IMR-90 (cell line): ENCODE results near the gene CHMP5. TPM values are rescaled to one million over a fixed set of nuclear protein-coding genes. Genes with fewer than 3 reads are reported as not detected.

Experiments
- ATAC-seq: fragments of 200-7000 bp; cut with Tn5 transposase; 2 replicates; pipeline ENCODE4 v1.9.1; 2020; ENCODE audit warnings: low read depth, mild to moderate bottlenecking, moderate library complexity
- BruUV-seq: library from RNA; stranded (reverse); fragments of 400-500 nt; replicated peaks from 2 replicates; lab custom pipeline; 2021; lab: Mats Ljungman, UMichigan
- CTCF ChIA-PET: fragments of 300-600 bp; formaldehyde crosslinking; extraction: SDS; loops from one replicate; lab custom pipeline; 2021; ENCODE audit warnings: antibody characterized with exemption; lab: Yijun Ruan, JAX
- POLR2A ChIA-PET: fragments of 300-600 bp; sonication (Branson Sonifier 250); formaldehyde crosslinking; loops from one replicate; lab custom pipeline; 2022; ENCODE audit warnings: antibody characterized with exemption; ENCODE audit not compliant: unreplicated experiment; lab: Charles Lee
- DNase-seq: peaks from one replicate; pipeline ENCODE4 v3.0.0; 2013
- H2AFZ ChIP-seq: replicated peaks from 2 replicates; pipeline ENCODE3; 2013; ENCODE audit warnings: low read length, mild to moderate bottlenecking; ENCODE audit not compliant: poor library complexity
- H2AK5ac ChIP-seq: 2 replicates; pipeline ENCODE4 v1.6.1; 2013; ENCODE audit warnings: low read depth, low read length, inconsistent platforms
- H2AK9ac ChIP-seq: replicated peaks from 2 replicates; pipeline ENCODE3; 2013; ENCODE audit warnings: mild to moderate bottlenecking, low read depth, low read length, moderate library complexity; ENCODE audit not compliant: poor library complexity
- H2BK120ac ChIP-seq: 2 replicates; pipeline ENCODE4 v1.6.1; 2013; ENCODE audit warnings: low read depth, low read length, inconsistent platforms
- H2BK15ac ChIP-seq: 3 replicates; pipeline ENCODE4 v1.6.1; 2013; ENCODE audit warnings: low read depth, low read length, inconsistent platforms
- H2BK20ac ChIP-seq: 2 replicates; pipeline ENCODE4 v1.6.1; 2013; ENCODE audit warnings: low read depth, mild to moderate bottlenecking, inconsistent platforms, low read length, moderate library complexity
- H2BK5ac ChIP-seq: 2 replicates; pipeline ENCODE4 v1.6.1; 2013; ENCODE audit warnings: mild to moderate bottlenecking, low read depth, low read length, inconsistent platforms; ENCODE audit not compliant: poor library complexity, severe bottlenecking
- H3K14ac ChIP-seq: replicated peaks from 2 replicates; pipeline ENCODE4 v1.6.1; 2013; ENCODE audit warnings: low read depth, low read length, inconsistent platforms
- H3K18ac ChIP-seq: 2 replicates; pipeline ENCODE4 v1.6.1; 2013; ENCODE audit warnings: low read depth, low read length, control low read depth
- H3K23ac ChIP-seq: 2 replicates; pipeline ENCODE4 v1.6.1; 2013; ENCODE audit warnings: low read depth, low read length, inconsistent platforms
- H3K27ac ChIP-seq: 2 replicates; pipeline ENCODE4 v1.5.1; 2013; ENCODE audit warnings: mild to moderate bottlenecking, control low read depth, low read length; ENCODE audit not compliant: insufficient read depth
- H3K27me3 ChIP-seq: 2 replicates; pipeline ENCODE4 v1.6.1; 2013; ENCODE audit warnings: low read length; ENCODE audit not compliant: control insufficient read depth, insufficient read depth
- H3K36me3 ChIP-seq: 2 replicates; pipeline ENCODE4 v1.6.1; 2013; ENCODE audit warnings: low read length, mixed read lengths; ENCODE audit not compliant: control insufficient read depth, insufficient read depth
- H3K4ac ChIP-seq: 2 replicates; pipeline ENCODE4 v1.6.1; 2013; ENCODE audit warnings: low read depth, low read length, inconsistent platforms
- H3K4me1 ChIP-seq: 2 replicates; pipeline ENCODE4 v1.6.1; 2013; ENCODE audit warnings: low read length, mixed read lengths; ENCODE audit not compliant: control insufficient read depth, insufficient read depth
- H3K4me2 ChIP-seq: 2 replicates; pipeline ENCODE4 v1.6.1; 2013; ENCODE audit warnings: low read depth, mild to moderate bottlenecking, control low read depth, low read length, moderate library complexity
- H3K4me3 ChIP-seq: 2 replicates; pipeline ENCODE4 v1.5.1; 2013; ENCODE audit warnings: low read depth, mild to moderate bottlenecking, control low read depth, low read length, moderate library complexity; ENCODE audit not compliant: insufficient read depth
- H3K56ac ChIP-seq: 2 replicates; pipeline ENCODE4 v1.6.1; 2013; ENCODE audit warnings: low read length, inconsistent platforms; ENCODE audit not compliant: insufficient read depth; ENCODE audit errors: extremely low read depth
- H3K79me1 ChIP-seq, 2 experiments: 2 replicates each; pipeline ENCODE4 v1.6.1; 2013; ENCODE audit warnings: low read length in 2 of 2, inconsistent platforms in 1 of 2, low read depth in 1 of 2
- H3K9ac ChIP-seq: 2 replicates; pipeline ENCODE4 v1.6.1; 2013; ENCODE audit warnings: low read depth, low read length, control low read depth
- H3K9me1 ChIP-seq: 2 replicates; pipeline ENCODE4 v1.6.1; 2013; ENCODE audit warnings: low read length, inconsistent platforms; ENCODE audit not compliant: insufficient read depth
- H3K9me3 ChIP-seq: 2 replicates; pipeline ENCODE4 v1.6.1; 2013; ENCODE audit warnings: low read length; ENCODE audit not compliant: control insufficient read depth, insufficient read depth
- H4K20me1 ChIP-seq: 2 replicates; pipeline ENCODE4 v1.6.1; 2013; ENCODE audit warnings: low read length, inconsistent platforms; ENCODE audit not compliant: insufficient read depth
- H4K5ac ChIP-seq: 2 replicates; pipeline ENCODE4 v1.6.1; 2013; ENCODE audit warnings: mild to moderate bottlenecking, low read depth, low read length, control low read depth
- H4K8ac ChIP-seq, 2 experiments: 2 replicates each; pipeline ENCODE4 v1.6.1; 2013; ENCODE audit warnings: low read depth in 2 of 2, low read length in 2 of 2, control low read depth in 1 of 2, inconsistent platforms in 1 of 2
- H4K91ac ChIP-seq: 2 replicates; pipeline ENCODE4 v1.6.1; 2013; ENCODE audit warnings: low read depth, low read length, inconsistent platforms; ENCODE audit not compliant: insufficient read depth
- BHLHE40 ChIP-seq: fragments of 150-350 bp; IDR thresholded peaks from 2 replicates; pipeline ENCODE4 v1.6.1; 2016; ENCODE audit warnings: mild to moderate bottlenecking, low read depth, low read length
- CEBPB ChIP-seq: IDR thresholded peaks from 2 replicates; pipeline ENCODE4 v1.6.1; 2012; ENCODE audit warnings: low read depth, low read length, improper control_type of control experiment
- CHD1 ChIP-seq: IDR thresholded peaks from 2 replicates; pipeline ENCODE4 v1.6.1; 2012; ENCODE audit warnings: low read depth, low read length, improper control_type of control experiment
- CTCF ChIP-seq: conservative IDR thresholded peaks from 2 replicates; pipeline ENCODE4 v1.5.1; 2012; ENCODE audit warnings: mild to moderate bottlenecking, low read depth, low read length, improper control_type of control experiment
- FOS ChIP-seq: fragments of 150-350 bp; IDR thresholded peaks from 2 replicates; pipeline ENCODE4 v1.6.1; 2016; ENCODE audit warnings: low read depth, low read length
- MAFK ChIP-seq: IDR thresholded peaks from 2 replicates; pipeline ENCODE4 v1.6.1; 2012; ENCODE audit warnings: low read depth, low read length, improper control_type of control experiment
- MAZ ChIP-seq: IDR thresholded peaks from 2 replicates; pipeline ENCODE4 v1.6.1; 2012; ENCODE audit warnings: low read depth, mild to moderate bottlenecking, low read length, improper control_type of control experiment, moderate library complexity, borderline replicate concordance
- MXI1 ChIP-seq: IDR thresholded peaks from 2 replicates; pipeline ENCODE4 v1.6.1; 2012; ENCODE audit warnings: low read depth, mild to moderate bottlenecking, low read length, moderate library complexity, borderline replicate concordance
- NFE2L2 ChIP-seq: fragments of 150-350 bp; IDR thresholded peaks from 2 replicates; pipeline ENCODE4 v1.6.1; 2016; ENCODE audit warnings: low read depth, mild to moderate bottlenecking, low read length
- RAD21 ChIP-seq: IDR thresholded peaks from 2 replicates; pipeline ENCODE4 v1.6.1; 2012; ENCODE audit warnings: low read length, improper control_type of control experiment
- RFX5 ChIP-seq: IDR thresholded peaks from 2 replicates; pipeline ENCODE4 v1.8.0; 2012; ENCODE audit warnings: low read depth, mild to moderate bottlenecking, low read length, moderate library complexity
- USF2 ChIP-seq: fragments of 150-350 bp; IDR thresholded peaks from 2 replicates; pipeline ENCODE4 v1.6.1; 2017; ENCODE audit warnings: mild to moderate bottlenecking, antibody characterized with exemption, low read length, low read depth
- WGBS, 2 experiments: methylation state at CpG; one replicate each; pipeline versions ENCODE4 v1.1.5 to v1.1.7; 2013; ENCODE audit warnings: missing lambda C conversion rate in 2 of 2; ENCODE audit not compliant: insufficient read length in 1 of 2; ENCODE audit errors: extremely low coverage in 2 of 2; 5-methylcytosine and 5-hydroxymethylcytosine counted together
- dilution Hi-C: fragments of 300-500 bp; cut with HindIII; formaldehyde crosslinking; loops from one replicate; pipeline ENCODE4 v1.14.3; 2018; ENCODE audit warnings: low sequenced_read_pairs; ENCODE audit not compliant: unreplicated experiment
- in situ Hi-C: fragments of 300-500 bp; cut with MboI; formaldehyde crosslinking; loops from 3 replicates; pipeline ENCODE4 v1.14.3; 2019; ENCODE audit warnings: low sequenced_read_pairs, inconsistent platforms, mixed read lengths
- intact Hi-C: fragments of 100-400 bp; cut with micrococcal nuclease; formaldehyde crosslinking; loops from 2 replicates; pipeline ENCODE4 v1.10.0; 2022
- polyA plus RNA-seq, 3 experiments: library from polyadenylated mRNA; depleted of rRNA; stranded (reverse); fragments of >200 nt; gene quantifications; 2 replicates each; pipeline ENCODE4 v1.2.3, GENCODE V29; 2012; ENCODE audit warnings: low replicate concordance in 1 of 3
- total RNA-seq: library from RNA; depleted of rRNA; stranded (reverse); fragments of >200 nt; gene quantifications from 2 replicates; pipeline ENCODE4 v1.2.3, GENCODE V29; 2012
- TF ChIP-seq, protein P1 (sequence below): fragments of 150-350 bp; IDR thresholded peaks from 2 replicates; pipeline ENCODE4 v1.6.1; 2016; ENCODE audit warnings: low read depth, mild to moderate bottlenecking, low read length, moderate library complexity, borderline replicate concordance

The CHMP5 gene
- total and polyA plus RNA-seq, 2 of the 4 experiments (the other 2 are of a cell fraction) = 70.6 to 80.8 TPM

DNA sequence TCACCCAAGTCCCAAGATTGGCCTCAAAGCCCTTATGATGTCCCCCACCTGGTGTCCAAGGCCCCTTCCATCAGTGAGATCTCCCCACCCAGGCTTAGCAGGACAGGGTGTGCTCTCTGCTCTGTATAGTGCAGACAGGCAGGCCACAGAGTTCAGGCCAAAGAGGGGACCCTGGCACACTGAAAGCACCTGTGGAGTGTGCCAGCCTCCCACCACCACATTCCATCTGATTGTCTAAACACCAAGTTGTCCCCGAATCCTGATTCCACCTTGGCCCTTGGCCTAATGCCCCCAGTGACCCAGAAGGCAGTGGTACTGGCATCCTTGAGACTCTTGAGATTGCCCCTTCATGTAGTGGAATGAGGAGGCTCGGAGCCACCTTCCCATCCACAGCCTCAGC is 19.5 kb upstream of the CHMP5 start:
- Histone ChIP-seq H3K36me3 (no peaks in the 10 kb centered on the region), H3K4me3 (no peak overlapping the region), H3K27me3 (no peaks in the 10 kb centered on the region), H2BK120ac (no peak overlapping the region), H2BK5ac (no peak overlapping the region), H3K9me1 (peaks cover 15% of the 10 kb centered on the region; the same call in 1 of the 2 replicates), H3K4me2 (no peak overlapping the region), H3K18ac (no peak overlapping the region), H3K9ac (no peak overlapping the region), H4K20me1 (no peaks in the 10 kb centered on the region), H2AFZ (no peak overlapping the region), H4K8ac (no peak overlapping the region), H2AK9ac (peak overlapping the region; percentile 62), H3K9me3 (no peaks in the 10 kb centered on the region), H2BK20ac (no peak overlapping the region), H2AK5ac (no peak overlapping the region), H3K27ac (no peak overlapping the region), H4K91ac (no peak overlapping the region), H2BK15ac (no peak overlapping the region), H3K4me1 (peaks cover 1% of the 10 kb centered on the region), H4K5ac (no peak overlapping the region), H3K56ac (no peak overlapping the region), H3K14ac (no peak overlapping the region), H3K23ac (no peak overlapping the region), H3K4ac (no peak overlapping the region), H3K79me1 (no peaks in the 10 kb centered on the region)
- ATAC-seq = no peak
- WGBS, 2 experiments = no CpG with 5 or more reads among the region's 2 CpGs
- dilution Hi-C loops (no loop called here), intact Hi-C loops (no loop called here), in situ Hi-C loops (no loop called here)
- CTCF ChIA-PET = no interaction called here
- no peak for TF ChIP-seq USF2
- no peak for TF ChIP-seq NFE2L2
- TF ChIP-seq, protein P1, sequence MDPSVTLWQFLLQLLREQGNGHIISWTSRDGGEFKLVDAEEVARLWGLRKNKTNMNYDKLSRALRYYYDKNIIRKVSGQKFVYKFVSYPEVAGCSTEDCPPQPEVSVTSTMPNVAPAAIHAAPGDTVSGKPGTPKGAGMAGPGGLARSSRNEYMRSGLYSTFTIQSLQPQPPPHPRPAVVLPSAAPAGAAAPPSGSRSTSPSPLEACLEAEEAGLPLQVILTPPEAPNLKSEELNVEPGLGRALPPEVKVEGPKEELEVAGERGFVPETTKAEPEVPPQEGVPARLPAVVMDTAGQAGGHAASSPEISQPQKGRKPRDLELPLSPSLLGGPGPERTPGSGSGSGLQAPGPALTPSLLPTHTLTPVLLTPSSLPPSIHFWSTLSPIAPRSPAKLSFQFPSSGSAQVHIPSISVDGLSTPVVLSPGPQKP = no peak
- no peak for TF ChIP-seq MAZ
- TF ChIP-seq BHLHE40 = no peak
- no peak for TF ChIP-seq RFX5
- TF ChIP-seq CEBPB = no peak
- TF ChIP-seq MXI1 = no peak
- no peak for TF ChIP-seq CHD1
- no peak for TF ChIP-seq FOS
- TF ChIP-seq RAD21 = no peak
- no peak for TF ChIP-seq CTCF
- TF ChIP-seq MAFK = no peak
- no peak for DNase-seq
- POLR2A ChIA-PET = no interaction called here
- BruUV-seq = no TSS peak
